ENCODE measurements around the gene VEPH1. TPM values are rescaled to one million over a fixed set of nuclear protein-coding genes. Genes with fewer than 3 reads are reported as not detected.

VEPH1 gene
- total and polyA plus RNA-seq, 2 donors (not counting 1 experiment from before 2014, with no cell fraction given): not detected

- H2AFZ ChIP-seq (ENCODE audit: insufficient read depth, low read depth, low read length, poor library complexity, severe bottlenecking): no peak overlapping the region
- Mint-ChIP-seq H3K27ac (no peak overlapping the region), H3K4me3 (no peak overlapping the region), H3K9me3 (ENCODE audit: insufficient read depth) (no peaks in the 10 kb centered on the region), H3K27me3 (no peaks in the 10 kb centered on the region), H3K4me1 (no peaks in the 10 kb centered on the region)
- H3K4me1 ChIP-seq (ENCODE audit: control insufficient read depth in 2 of 2, insufficient read depth in 2 of 2, low read length in 2 of 2): no peaks in the 10 kb centered on the region
- ChIA-PET CTCF (no interaction called here), POLR2A (no interaction called here)
- DNase-seq: no peak
- no peaks in the 10 kb centered on the region for H3K36me3 ChIP-seq (replicated peaks in 1 of 2; ENCODE audit: control extremely low read depth in 1 of 2, control insufficient read depth in 1 of 2, extremely low read depth in 1 of 2, insufficient read depth in 2 of 2, low read length in 1 of 2)
- no peak overlapping the region for H3K27ac ChIP-seq (ENCODE audit: low read length in 2 of 2)
- no peak overlapping the region for H3K9ac ChIP-seq (ENCODE audit: low read length)
- no peaks in the 10 kb centered on the region for H3K27me3 ChIP-seq (replicated peaks in 1 of 4; ENCODE audit: control extremely low read depth in 1 of 4, control insufficient read depth in 3 of 4, insufficient read depth in 4 of 4, low read length in 3 of 4)
- no peaks in the 10 kb centered on the region for H4K20me1 ChIP-seq (ENCODE audit: control insufficient read depth, insufficient read depth, low read length, poor library complexity, severe bottlenecking)
- H3K4me3 ChIP-seq (ENCODE audit: control extremely low read depth in 1 of 5, extremely low read depth in 1 of 5, insufficient read depth in 1 of 5, low read depth in 2 of 5, low read length in 4 of 5): no peak overlapping the region
- H3K79me2 ChIP-seq (ENCODE audit: control insufficient read depth, insufficient read depth, low read length): no peaks in the 10 kb centered on the region
- intact Hi-C loops (cut with micrococcal nuclease): no loop called here
- TF ChIP-seq CTCF (IDR thresholded peaks at IDR 0.05) (no peak), EZH2 (IDR thresholded peaks at IDR 0.05; ENCODE audit: borderline replicate concordance, insufficient read depth, low read depth, low read length, poor library complexity, severe bottlenecking) (no peak)
- H3K4me2 ChIP-seq (replicated peaks; ENCODE audit: low read depth, low read length, poor library complexity, severe bottlenecking): no peak overlapping the region
- ATAC-seq (ENCODE audit: low read depth): no peak
- H3K9me3 ChIP-seq (ENCODE audit: control extremely low read depth in 1 of 3, control insufficient read depth in 2 of 3, insufficient read depth in 1 of 3, low read length in 2 of 3): no peaks in the 10 kb centered on the region
These were observed 208.3 kb downstream of the VEPH1 start for GRCh38 chr3:157294953-157295352.

GRCh38 chr3:157294491-157294890 is 208.7 kb downstream of the VEPH1 start:
- H3K4me2 ChIP-seq (replicated peaks; ENCODE audit: low read depth, low read length, poor library complexity, severe bottlenecking): no peak overlapping the region
- no CpG with 5 or more reads among the region's 1 CpG for WGBS (ENCODE audit: insufficient coverage)
- H3K27me3 ChIP-seq (replicated peaks in 1 of 4; ENCODE audit: control extremely low read depth in 1 of 4, control insufficient read depth in 3 of 4, insufficient read depth in 4 of 4, low read length in 3 of 4): no peaks in the 10 kb centered on the region
- no peak overlapping the region for H3K27ac ChIP-seq (ENCODE audit: low read length in 2 of 2)
- TF ChIP-seq EZH2 (IDR thresholded peaks at IDR 0.05; ENCODE audit: borderline replicate concordance, insufficient read depth, low read depth, low read length, poor library complexity, severe bottlenecking) (no peak), CTCF (IDR thresholded peaks at IDR 0.05) (no peak)
- no peaks in the 10 kb centered on the region for H3K4me1 Mint-ChIP-seq
- H3K4me3 Mint-ChIP-seq: no peak overlapping the region
- no peaks in the 10 kb centered on the region for H3K27me3 Mint-ChIP-seq
- no peak overlapping the region for H3K9ac ChIP-seq (ENCODE audit: low read length)
- no peak overlapping the region for H3K27ac Mint-ChIP-seq
- DNase-seq (no peak), ATAC-seq (ENCODE audit: low read depth) (no peak)
- no peaks in the 10 kb centered on the region for H3K9me3 ChIP-seq (ENCODE audit: control extremely low read depth in 1 of 3, control insufficient read depth in 2 of 3, insufficient read depth in 1 of 3, low read length in 2 of 3)
- no peaks in the 10 kb centered on the region for H3K36me3 ChIP-seq (replicated peaks in 1 of 2; ENCODE audit: control extremely low read depth in 1 of 2, control insufficient read depth in 1 of 2, extremely low read depth in 1 of 2, insufficient read depth in 2 of 2, low read length in 1 of 2)
- CTCF ChIA-PET: no interaction called here
- H3K79me2 ChIP-seq (ENCODE audit: control insufficient read depth, insufficient read depth, low read length): no peaks in the 10 kb centered on the region
- POLR2A ChIA-PET: no interaction called here
- H3K4me1 ChIP-seq (ENCODE audit: control insufficient read depth in 2 of 2, insufficient read depth in 2 of 2, low read length in 2 of 2): no peaks in the 10 kb centered on the region
- H3K4me3 ChIP-seq (ENCODE audit: control extremely low read depth in 1 of 5, extremely low read depth in 1 of 5, insufficient read depth in 1 of 5, low read depth in 2 of 5, low read length in 4 of 5): no peak overlapping the region
- no peaks in the 10 kb centered on the region for H4K20me1 ChIP-seq (ENCODE audit: control insufficient read depth, insufficient read depth, low read length, poor library complexity, severe bottlenecking)
- intact Hi-C loops (cut with micrococcal nuclease): no loop called here
- H2AFZ ChIP-seq (ENCODE audit: insufficient read depth, low read depth, low read length, poor library complexity, severe bottlenecking): no peak overlapping the region
- H3K9me3 Mint-ChIP-seq (ENCODE audit: insufficient read depth): no peaks in the 10 kb centered on the region

All from B cell (primary cell).